ENCODE results near the gene FOXN1.

FOXN1 gene

DNA sequence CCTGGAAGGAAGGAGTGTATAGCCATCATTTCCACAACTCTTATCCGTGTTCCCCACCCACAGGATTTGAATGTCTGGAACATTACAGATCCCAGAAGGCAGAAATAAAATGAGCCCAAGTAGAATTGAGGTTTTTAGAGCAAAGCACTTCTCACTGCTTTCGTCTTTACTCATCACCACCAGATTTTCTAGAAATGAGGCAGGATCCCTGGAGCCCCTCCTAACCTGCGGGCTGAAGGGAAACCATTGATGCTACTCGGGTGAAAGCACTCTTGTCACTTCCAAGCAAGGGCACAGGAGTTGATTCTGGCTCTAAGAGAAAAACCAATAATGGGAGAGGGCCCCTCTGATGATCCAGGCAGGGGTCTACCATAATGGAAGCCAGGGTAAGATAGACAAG is 73.4 kb downstream of the FOXN1 start:
- H3K27ac Mint-ChIP-seq: no peak overlapping the region
- H3K9me3 Mint-ChIP-seq: no peaks in the 10 kb centered on the region
- H3K27me3 Mint-ChIP-seq: no peaks in the 10 kb centered on the region
- ATAC-seq (replicated peaks) (no peak), DNase-seq (no peak)
- peaks cover 20 to 22% of the 10 kb centered on the region in 2 donors for H3K36me3 Mint-ChIP-seq
- H3K4me1 Mint-ChIP-seq: peaks cover 11 to 20% of the 10 kb centered on the region in 2 donors
- no peak overlapping the region for H3K4me3 Mint-ChIP-seq

DNA sequence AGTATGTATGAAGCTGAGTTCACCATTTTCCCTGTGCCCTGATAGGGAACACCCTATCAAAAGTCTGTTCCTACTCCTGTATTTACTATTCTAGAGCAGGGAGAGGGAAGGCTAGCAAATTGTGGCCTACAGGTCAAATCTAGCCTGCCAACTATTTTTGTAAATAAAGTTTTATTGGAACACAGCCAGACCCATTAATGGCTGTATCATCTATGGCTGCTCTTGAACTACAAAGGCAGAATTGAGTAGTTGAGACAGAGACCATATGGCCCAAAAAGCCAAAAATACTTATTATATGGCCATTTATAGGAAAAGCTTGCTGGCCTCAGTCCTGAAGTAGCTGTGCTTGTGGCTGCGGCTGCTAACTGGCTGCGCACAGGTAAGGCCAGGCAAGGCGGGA is 74.8 kb downstream of the FOXN1 start:
- no peaks in the 10 kb centered on the region for H3K27me3 Mint-ChIP-seq
- H3K9me3 Mint-ChIP-seq: no peaks in the 10 kb centered on the region
- H3K4me3 Mint-ChIP-seq: no peak overlapping the region
- H3K36me3 Mint-ChIP-seq: peaks cover 23 to 30% of the 10 kb centered on the region in 2 donors
- no peak overlapping the region for H3K27ac Mint-ChIP-seq
- DNase-seq: no peak
- H3K4me1 Mint-ChIP-seq: peaks cover 9 to 15% of the 10 kb centered on the region in 2 donors
- ATAC-seq (replicated peaks): no peak

DNA sequence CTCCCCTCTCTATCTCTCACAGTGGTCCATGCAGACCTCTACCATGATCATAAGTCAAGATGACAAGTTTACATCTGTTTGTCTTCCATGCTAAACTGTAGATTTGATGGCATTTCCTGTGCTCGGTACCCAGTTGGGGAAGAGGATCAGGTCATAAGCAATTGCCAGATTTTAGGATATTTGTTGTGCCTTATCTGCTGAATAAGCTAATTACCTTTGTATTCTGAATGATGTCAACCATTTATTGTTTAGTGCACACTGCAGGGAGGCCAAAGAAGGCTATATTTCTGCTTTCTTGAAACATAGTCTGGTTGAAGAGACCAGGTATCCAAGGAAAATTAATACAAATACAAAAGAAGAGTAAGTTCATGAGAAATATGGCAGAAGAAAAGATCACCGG is 76.4 kb downstream of the FOXN1 start:
- Mint-ChIP-seq H3K27ac (no peak overlapping the region), H3K27me3 (no peaks in the 10 kb centered on the region), H3K4me1 (no peaks in the 10 kb centered on the region), H3K4me3 (no peak overlapping the region), H3K9me3 (no peaks in the 10 kb centered on the region), H3K36me3 (peaks cover 25 to 26% of the 10 kb centered on the region in 2 donors)
- DNase-seq: no peak
- no peak for ATAC-seq (replicated peaks)

DNA sequence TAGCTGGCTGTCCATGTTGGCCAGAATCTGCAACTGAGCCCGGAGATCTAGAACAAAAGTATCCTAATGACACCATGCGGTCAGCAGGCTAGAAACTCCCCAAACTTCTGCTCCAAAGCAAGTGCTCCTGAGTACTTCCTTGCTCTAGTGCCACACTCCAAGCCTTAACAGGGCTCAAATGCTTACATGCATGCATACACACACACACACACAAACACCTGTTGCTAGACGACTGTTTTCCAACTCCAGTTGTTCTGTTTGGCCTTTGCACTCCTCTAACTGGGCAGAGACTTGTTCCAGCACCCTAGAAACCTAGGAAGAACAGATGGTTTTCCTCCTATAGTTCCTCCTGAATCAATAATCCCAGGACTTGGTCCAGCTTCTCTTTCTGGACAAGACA is 78.3 kb downstream of the FOXN1 start:
- Mint-ChIP-seq H3K27ac (no peak overlapping the region), H3K36me3 (peaks cover 25 to 30% of the 10 kb centered on the region in 2 donors), H3K4me1 (no peaks in the 10 kb centered on the region), H3K9me3 (no peaks in the 10 kb centered on the region), H3K27me3 (no peaks in the 10 kb centered on the region), H3K4me3 (no peak overlapping the region)
- DNase-seq (no peak), ATAC-seq (replicated peaks) (no peak)

DNA sequence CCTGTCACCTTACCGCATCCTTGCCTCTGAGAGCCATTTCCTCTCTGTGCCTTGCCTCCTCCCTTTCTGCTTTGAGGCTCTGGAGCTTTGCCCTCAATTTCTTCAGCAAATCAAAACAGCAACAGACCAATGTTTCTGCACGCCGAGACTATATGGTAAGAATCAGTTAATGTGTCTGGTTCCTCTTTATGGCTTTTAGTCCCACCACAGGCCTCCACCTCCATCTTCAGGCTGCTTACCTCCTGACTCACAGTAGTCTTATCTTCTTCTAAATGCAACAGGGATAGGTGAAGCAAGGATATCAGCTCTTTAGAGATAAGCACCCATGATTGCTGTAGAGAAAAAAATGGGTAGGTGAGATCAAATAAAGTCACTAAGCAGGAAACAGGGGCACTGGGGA is 79.7 kb downstream of the FOXN1 start:
- Mint-ChIP-seq H3K36me3 (peaks cover 20 to 22% of the 10 kb centered on the region in 2 donors), H3K27ac (no peak overlapping the region), H3K4me1 (no peaks in the 10 kb centered on the region), H3K27me3 (no peaks in the 10 kb centered on the region), H3K9me3 (no peaks in the 10 kb centered on the region), H3K4me3 (no peak overlapping the region)
- no peak for ATAC-seq (replicated peaks)
- no peak for DNase-seq
